PC-9 (cell line): ENCODE measurements around the gene TRIM24. TPM values are rescaled to one million over a fixed set of nuclear protein-coding genes. Genes with fewer than 3 reads are reported as not detected.

Source experiments
- BruUV-seq: library from RNA; stranded (reverse); fragments of 400-500 nt; replicated peaks from 2 replicates; lab custom pipeline; 2021; lab: Mats Ljungman, UMichigan
- CTCF ChIA-PET: fragments of 300-600 bp; sonication (Branson Sonifier 250); formaldehyde crosslinking; loops from one replicate; lab custom pipeline; 2022; ENCODE audit warnings: antibody characterized with exemption; lab: Charles Lee
- POLR2A ChIA-PET: fragments of 300-600 bp; sonication (Branson Sonifier 250); formaldehyde crosslinking; loops from one replicate; lab custom pipeline; 2022; ENCODE audit warnings: antibody characterized with exemption; ENCODE audit not compliant: unreplicated experiment; lab: Charles Lee
- DNase-seq, 2 experiments: peaks; one replicate each; pipeline versions ENCODE4 v3.0.0 to v3.0.0-alpha.2; 2015 to 2022; ENCODE audit warnings: mixed read lengths in 1 of 2
- H2AFZ ChIP-seq: fragments of 200-600 bp; sonication (generic); 2 replicates; pipeline ENCODE4 v1.8.1; 2017; ENCODE audit warnings: antibody characterized with exemption
- H3F3A ChIP-seq: fragments of 200-600 bp; sonication (generic); 2 replicates; pipeline ENCODE4 v1.8.1; 2017; ENCODE audit warnings: antibody characterized with exemption, mild to moderate bottlenecking, low read depth; ENCODE audit not compliant: insufficient read depth
- H3K27ac ChIP-seq: fragments of 200-600 bp; sonication (generic); 2 replicates; pipeline ENCODE4 v1.6.1; 2016; ENCODE audit warnings: mixed run types
- H3K27me3 ChIP-seq: fragments of 200-600 bp; sonication (generic); 2 replicates; pipeline ENCODE4 v1.6.1; 2016; ENCODE audit warnings: low read depth, mixed run types; ENCODE audit not compliant: insufficient read depth
- H3K36me3 ChIP-seq: fragments of 200-600 bp; sonication (generic); 2 replicates; pipeline ENCODE4 v1.6.1; 2016; ENCODE audit warnings: low read depth, mixed run types
- H3K4me1 ChIP-seq: fragments of 200-600 bp; sonication (generic); replicated peaks from 2 replicates; pipeline ENCODE4 v1.6.1; 2016; ENCODE audit warnings: mixed run types; ENCODE audit not compliant: insufficient read depth
- H3K4me2 ChIP-seq: fragments of 200-600 bp; sonication (generic); 2 replicates; pipeline ENCODE4 v1.6.1; 2017; ENCODE audit warnings: mixed run types
- H3K4me3 ChIP-seq: fragments of 200-600 bp; sonication (generic); 2 replicates; pipeline ENCODE4 v1.6.1; 2016; ENCODE audit warnings: mixed run types
- H3K79me2 ChIP-seq: fragments of 200-600 bp; sonication (generic); 2 replicates; pipeline ENCODE4 v1.6.1; 2017; ENCODE audit warnings: low read depth, mixed run types
- H3K9me2 ChIP-seq: fragments of 200-600 bp; sonication (generic); 2 replicates; pipeline ENCODE4 v1.8.1; 2017; ENCODE audit warnings: mild to moderate bottlenecking; ENCODE audit not compliant: insufficient read depth
- H3K9me3 ChIP-seq: fragments of 200-600 bp; sonication (generic); 2 replicates; pipeline ENCODE4 v1.8.1; 2016; ENCODE audit warnings: low read depth; ENCODE audit not compliant: insufficient read depth
- H4K20me1 ChIP-seq: fragments of 200-600 bp; sonication (generic); 2 replicates; pipeline ENCODE4 v1.8.1; 2017; ENCODE audit not compliant: insufficient read depth
- EZH2 ChIP-seq: fragments of 200-600 bp; sonication (generic); IDR thresholded peaks from 2 replicates; pipeline ENCODE4 v1.8.0; 2017; ENCODE audit warnings: antibody characterized with exemption, low read depth
- intact Hi-C: fragments of 100-400 bp; cut with micrococcal nuclease; formaldehyde crosslinking; loops from one replicate; pipeline ENCODE4 v1.10.0; 2022; ENCODE audit not compliant: unreplicated experiment
- total RNA-seq: library from RNA; stranded (reverse); gene quantifications from 2 replicates; pipeline ENCODE4 v1.2.3, GENCODE V29; 2021
- TF ChIP-seq, protein P1 (sequence below): fragments of 200-600 bp; sonication (generic); conservative IDR thresholded peaks from 2 replicates; pipeline ENCODE4 v1.6.1; 2017; ENCODE audit warnings: mixed run types, antibody characterized with exemption, mild to moderate bottlenecking, moderate library complexity

Gene TRIM24
- total RNA-seq, 1 experiment from 2014 or later, result 20.5 TPM

GRCh38 chr7:138607216-138608126, 147.4 kb downstream of the TRIM24 start:
- Histone ChIP-seq H3F3A (no peaks in the 10 kb centered on the region), H4K20me1 (no peaks in the 10 kb centered on the region), H3K9me3 (no peaks in the 10 kb centered on the region), H2AFZ (no peak overlapping the region), H3K4me3 (no peak overlapping the region), H3K9me2 (0 out of 2 replicates have a peak, but pooled peaks cover 3% of the 10 kb centered on the region), H3K4me1 (no peaks in the 10 kb centered on the region), H3K4me2 (no peak overlapping the region), H3K36me3 (no peaks in the 10 kb centered on the region), H3K27ac (no peak overlapping the region), H3K27me3 (no peaks in the 10 kb centered on the region), H3K79me2 (no peaks in the 10 kb centered on the region)
- DNase-seq, result no peak
- TF ChIP-seq EZH2, result no peak
- TF ChIP-seq, protein P1, sequence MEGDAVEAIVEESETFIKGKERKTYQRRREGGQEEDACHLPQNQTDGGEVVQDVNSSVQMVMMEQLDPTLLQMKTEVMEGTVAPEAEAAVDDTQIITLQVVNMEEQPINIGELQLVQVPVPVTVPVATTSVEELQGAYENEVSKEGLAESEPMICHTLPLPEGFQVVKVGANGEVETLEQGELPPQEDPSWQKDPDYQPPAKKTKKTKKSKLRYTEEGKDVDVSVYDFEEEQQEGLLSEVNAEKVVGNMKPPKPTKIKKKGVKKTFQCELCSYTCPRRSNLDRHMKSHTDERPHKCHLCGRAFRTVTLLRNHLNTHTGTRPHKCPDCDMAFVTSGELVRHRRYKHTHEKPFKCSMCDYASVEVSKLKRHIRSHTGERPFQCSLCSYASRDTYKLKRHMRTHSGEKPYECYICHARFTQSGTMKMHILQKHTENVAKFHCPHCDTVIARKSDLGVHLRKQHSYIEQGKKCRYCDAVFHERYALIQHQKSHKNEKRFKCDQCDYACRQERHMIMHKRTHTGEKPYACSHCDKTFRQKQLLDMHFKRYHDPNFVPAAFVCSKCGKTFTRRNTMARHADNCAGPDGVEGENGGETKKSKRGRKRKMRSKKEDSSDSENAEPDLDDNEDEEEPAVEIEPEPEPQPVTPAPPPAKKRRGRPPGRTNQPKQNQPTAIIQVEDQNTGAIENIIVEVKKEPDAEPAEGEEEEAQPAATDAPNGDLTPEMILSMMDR, result no peak
- BruUV-seq, result no TSS peak
- intact Hi-C loops, result no loop called here
- POLR2A ChIA-PET, result no interaction called here
- CTCF ChIA-PET, result no interaction called here

DNA sequence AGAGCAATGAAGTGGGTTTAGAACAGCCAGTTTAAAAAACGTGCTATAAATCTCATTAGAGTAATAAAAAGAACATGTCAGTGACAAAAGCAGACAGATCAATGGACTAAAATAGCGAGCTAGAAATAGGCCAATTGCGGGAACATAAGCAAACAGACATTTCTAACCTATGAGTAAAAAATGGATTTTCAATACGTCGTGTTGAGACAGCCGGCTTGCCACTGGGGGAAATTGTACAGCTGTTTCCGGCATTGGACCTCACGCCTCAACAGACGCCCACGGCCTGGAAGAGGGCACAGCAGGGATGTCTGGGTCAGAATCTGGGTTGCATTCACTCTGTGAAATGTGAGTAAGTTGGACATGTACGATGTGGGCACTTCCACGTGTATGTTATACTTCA, 148.2 kb downstream of the TRIM24 start:
- POLR2A ChIA-PET, result no interaction called here
- H3K4me3 ChIP-seq, result no peak overlapping the region
- no peak overlapping the region for H3K27ac ChIP-seq
- H3K4me2 ChIP-seq, result no peak overlapping the region
- CTCF ChIA-PET, result no interaction called here
- H3K9me3 ChIP-seq, result no peaks in the 10 kb centered on the region
- H3K9me2 ChIP-seq, result 0 out of 2 replicates have a peak, but pooled peaks cover 3% of the 10 kb centered on the region
- no peaks in the 10 kb centered on the region for H3K79me2 ChIP-seq
- no TSS peak for BruUV-seq
- TF ChIP-seq, protein P1, result no peak
- no peak for TF ChIP-seq EZH2
- H4K20me1 ChIP-seq, result no peaks in the 10 kb centered on the region
- no peaks in the 10 kb centered on the region for H3K36me3 ChIP-seq
- DNase-seq, result no peak
- H3K27me3 ChIP-seq, result no peaks in the 10 kb centered on the region
- no peaks in the 10 kb centered on the region for H3K4me1 ChIP-seq
- H2AFZ ChIP-seq, result no peak overlapping the region
- intact Hi-C loops, result no loop called here
- H3F3A ChIP-seq, result no peaks in the 10 kb centered on the region

DNA sequence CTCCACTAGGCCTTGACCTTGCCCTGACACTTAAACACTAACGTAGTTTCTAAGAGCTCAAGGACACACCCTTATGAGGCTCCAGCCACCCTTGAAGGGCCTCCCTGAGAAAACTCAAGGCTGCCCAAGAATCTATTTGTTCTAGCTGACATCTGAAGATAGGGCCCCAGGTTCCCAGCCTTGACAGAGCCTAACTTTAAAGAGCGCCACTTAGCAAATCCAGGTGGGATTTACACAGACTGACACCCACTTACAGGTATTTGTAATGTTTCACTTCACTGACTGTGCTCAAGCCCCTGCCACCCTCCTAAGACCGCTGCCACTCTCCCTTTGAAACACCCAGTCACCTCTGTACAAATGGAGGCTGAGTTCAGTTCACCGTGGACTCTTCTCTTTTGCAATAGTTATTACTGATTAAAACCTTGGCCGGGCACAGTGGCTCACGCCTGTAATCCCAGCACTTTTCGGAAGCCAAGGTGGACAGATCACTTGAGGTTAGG, 150.7 kb downstream of the TRIM24 start:
- H3K9me3 ChIP-seq, result no peaks in the 10 kb centered on the region
- no peak overlapping the region for H3K27ac ChIP-seq
- no peak overlapping the region for H2AFZ ChIP-seq
- H3K36me3 ChIP-seq, result no peaks in the 10 kb centered on the region
- TF ChIP-seq, protein P1, result no peak
- no peak for TF ChIP-seq EZH2
- 0 out of 2 replicates have a peak, but pooled peaks cover 3% of the 10 kb centered on the region for H3K9me2 ChIP-seq
- intact Hi-C loops, result no loop called here
- H3K4me1 ChIP-seq, result no peaks in the 10 kb centered on the region
- ChIA-PET CTCF (no interaction called here), POLR2A (no interaction called here)
- H4K20me1 ChIP-seq, result no peaks in the 10 kb centered on the region
- H3F3A ChIP-seq, result no peaks in the 10 kb centered on the region
- H3K4me3 ChIP-seq, result no peak overlapping the region
- no peak overlapping the region for H3K4me2 ChIP-seq
- BruUV-seq, result no TSS peak
- DNase-seq, result peak in 1 of 2 experiments; percentile 19
- H3K79me2 ChIP-seq, result no peaks in the 10 kb centered on the region
- no peaks in the 10 kb centered on the region for H3K27me3 ChIP-seq
